VCaP (cell line): ENCODE results near the gene TWIST1.

ENCODE experiments used
- H3K27ac ChIP-seq: fragments of 450-650 bp; 2 replicates; pipeline ENCODE4 v1.5.1; 2017
- TF ChIP-seq, protein P1 (sequence below): fragments of 450-650 bp; conservative IDR thresholded peaks from 2 replicates; pipeline ENCODE4 v1.5.1; 2017; ENCODE audit warnings: mild to moderate bottlenecking, moderate library complexity

TWIST1 gene

DNA sequence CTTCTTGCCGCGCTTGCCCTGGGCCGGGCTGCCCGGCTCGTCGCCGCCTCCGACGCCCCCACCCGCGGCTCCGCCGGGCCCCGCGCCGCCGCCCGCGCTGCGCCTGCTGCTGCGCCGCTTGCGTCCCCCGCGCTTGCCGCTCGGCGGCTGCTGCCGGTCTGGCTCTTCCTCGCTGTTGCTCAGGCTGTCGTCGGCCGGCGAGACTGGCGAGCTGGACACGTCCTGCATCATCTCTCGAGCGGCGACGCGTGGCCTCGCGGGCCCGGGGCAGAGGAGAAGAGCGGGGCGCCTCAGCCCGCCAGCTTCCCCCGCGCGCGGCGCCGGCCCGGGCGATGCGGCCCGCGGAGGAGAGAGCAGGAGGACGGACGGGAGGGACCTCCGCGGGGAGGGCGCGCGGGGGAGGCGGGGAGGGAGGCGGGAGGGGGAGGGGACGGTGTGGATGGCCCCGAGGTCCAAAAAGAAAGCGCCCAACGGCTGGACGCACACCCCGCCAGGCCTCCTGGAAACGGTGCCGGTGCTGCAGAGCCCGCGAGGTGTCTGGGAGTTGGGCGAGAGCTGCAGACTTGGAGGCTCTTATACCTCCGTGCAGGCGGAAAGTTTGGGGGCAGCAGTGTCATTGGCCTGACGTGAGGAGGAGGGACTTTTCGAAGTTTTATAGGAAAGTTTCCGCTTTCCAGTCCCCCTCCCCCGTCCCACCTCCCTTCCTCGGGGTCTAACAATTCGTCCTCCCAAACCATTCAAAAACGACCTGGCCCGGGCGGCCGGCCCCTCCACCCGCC is at the start of gene TWIST1:
TWIST1 (minus strand) TSS at position 546 of the 779 bp plus-strand sequence; CDS start at position 231, 315 bp downstream.
- TF ChIP-seq, protein P1, sequence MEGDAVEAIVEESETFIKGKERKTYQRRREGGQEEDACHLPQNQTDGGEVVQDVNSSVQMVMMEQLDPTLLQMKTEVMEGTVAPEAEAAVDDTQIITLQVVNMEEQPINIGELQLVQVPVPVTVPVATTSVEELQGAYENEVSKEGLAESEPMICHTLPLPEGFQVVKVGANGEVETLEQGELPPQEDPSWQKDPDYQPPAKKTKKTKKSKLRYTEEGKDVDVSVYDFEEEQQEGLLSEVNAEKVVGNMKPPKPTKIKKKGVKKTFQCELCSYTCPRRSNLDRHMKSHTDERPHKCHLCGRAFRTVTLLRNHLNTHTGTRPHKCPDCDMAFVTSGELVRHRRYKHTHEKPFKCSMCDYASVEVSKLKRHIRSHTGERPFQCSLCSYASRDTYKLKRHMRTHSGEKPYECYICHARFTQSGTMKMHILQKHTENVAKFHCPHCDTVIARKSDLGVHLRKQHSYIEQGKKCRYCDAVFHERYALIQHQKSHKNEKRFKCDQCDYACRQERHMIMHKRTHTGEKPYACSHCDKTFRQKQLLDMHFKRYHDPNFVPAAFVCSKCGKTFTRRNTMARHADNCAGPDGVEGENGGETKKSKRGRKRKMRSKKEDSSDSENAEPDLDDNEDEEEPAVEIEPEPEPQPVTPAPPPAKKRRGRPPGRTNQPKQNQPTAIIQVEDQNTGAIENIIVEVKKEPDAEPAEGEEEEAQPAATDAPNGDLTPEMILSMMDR, result no peak
- H3K27ac ChIP-seq, result no peak within 1 kb of the TSS

DNA sequence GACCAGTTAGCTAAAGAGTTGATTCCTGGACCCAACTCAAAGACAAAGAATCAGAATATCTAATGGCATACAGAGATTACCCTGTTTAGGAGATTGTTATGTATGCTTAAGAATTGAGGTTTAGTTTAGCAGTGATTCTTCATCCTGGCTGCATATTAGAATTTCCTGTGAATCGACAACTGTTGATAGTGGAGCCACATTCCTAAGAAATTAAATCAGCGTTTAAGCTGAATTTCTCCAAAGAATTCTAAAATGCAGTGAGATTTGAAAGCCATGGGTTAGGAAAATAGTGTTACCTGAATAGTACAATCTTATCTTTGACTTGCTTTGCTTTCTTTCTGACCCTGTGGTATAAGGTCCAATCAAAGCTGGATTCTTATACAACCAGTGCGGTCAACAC is 44.2 kb upstream of the TWIST1 start:
- TF ChIP-seq, protein P1, result no peak
- H3K27ac ChIP-seq, result no peak overlapping the region

DNA sequence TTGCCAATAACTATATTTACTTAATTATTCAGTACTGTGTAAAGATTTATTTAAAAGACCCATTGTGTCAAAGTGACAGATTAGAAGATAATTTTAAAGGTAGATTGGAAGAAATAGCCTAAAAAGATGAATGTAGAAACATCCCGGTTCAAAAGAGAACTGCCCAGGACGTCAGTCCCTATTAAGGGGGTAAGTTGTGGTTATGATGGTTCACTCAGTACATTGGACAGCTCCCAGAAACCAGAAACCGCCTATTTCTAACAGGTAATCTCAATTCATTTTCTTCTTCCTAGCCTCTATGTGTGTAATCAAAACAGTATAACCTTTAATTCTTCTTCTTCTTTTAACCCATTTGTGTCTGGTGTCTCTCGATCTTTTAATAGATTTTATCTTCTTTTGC is 29.3 kb upstream of the TWIST1 start:
- H3K27ac ChIP-seq, result no peak overlapping the region
- TF ChIP-seq, protein P1, result no peak

DNA sequence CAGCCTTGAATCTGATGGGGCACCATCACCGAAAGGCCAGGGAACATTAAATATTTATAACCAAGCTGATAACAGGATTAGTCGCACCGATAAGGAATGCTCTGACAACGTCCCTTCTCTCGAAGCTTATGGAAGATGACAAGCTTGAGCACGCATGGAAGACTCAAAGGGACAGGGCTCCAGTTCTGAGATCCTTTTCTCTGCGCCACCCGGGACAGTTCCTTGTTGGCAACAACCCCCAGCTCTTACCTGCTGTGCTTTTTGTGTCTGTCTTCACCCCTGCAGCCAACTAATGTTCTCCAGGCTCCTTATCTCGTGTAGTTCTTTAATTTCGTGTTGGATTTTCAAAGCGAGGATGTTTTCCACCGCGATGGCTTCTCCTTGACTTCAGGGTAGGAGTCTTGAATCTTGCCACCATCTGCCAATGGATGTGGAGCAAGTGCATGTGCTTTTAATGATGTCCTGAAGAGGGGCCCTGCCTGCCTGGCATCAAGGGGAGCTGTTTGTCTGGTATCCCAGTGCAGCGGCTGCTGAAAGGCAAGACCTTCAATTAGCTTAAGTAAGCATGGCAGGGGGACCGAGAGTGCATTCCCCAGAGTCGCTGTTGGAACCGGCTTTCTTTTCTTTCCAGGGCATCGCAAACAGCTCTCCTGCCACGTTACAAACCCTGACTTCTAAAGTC is 28.1 kb upstream of the TWIST1 start:
- TF ChIP-seq, protein P1, result no peak
- no peak overlapping the region for H3K27ac ChIP-seq

DNA sequence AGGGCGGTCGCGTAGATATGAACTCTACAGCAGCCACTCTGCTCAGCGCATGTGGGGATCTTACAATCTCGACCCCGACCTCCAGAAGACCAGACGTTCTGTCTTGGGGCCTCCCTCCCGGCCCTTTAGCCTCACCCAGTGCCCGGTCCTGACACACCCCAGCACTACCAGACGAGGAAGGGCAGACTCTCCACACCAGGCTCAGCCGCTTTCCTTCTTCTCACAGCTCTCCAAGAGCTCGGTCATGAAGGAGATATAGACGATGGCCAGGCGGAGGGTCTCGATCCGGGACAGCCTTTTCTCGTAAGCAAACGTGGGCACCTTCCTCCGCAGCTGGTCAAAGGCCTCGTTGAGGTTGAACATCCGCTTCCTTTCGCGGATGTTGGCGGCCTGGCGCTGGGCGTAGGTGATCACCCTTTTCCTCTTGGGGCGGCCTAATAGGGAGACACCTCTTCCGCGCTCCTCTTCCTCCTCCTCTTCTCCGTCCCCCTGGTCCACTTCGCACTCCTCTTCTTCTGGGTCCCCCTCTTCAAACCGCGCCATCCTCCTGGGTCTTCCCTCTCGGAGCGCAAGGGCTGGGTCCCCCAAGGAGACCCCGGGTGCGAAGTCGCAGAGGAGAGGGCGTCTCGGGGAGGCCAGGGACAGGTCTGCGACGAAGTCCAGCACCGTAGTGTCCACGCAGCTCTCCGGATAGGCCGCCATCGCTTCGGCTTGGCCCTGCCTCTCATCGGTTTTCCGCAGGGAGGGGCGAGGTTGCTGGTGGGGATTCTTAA is 27.4 kb upstream of the TWIST1 start, which contains the start of gene FERD3L:
FERD3L (minus strand) TSS at position 761 of the 773 bp plus-strand sequence; CDS start at position 702, 59 bp downstream.
- TF ChIP-seq, protein P1, result no peak
- no peak within 1 kb of the TSS for H3K27ac ChIP-seq

DNA sequence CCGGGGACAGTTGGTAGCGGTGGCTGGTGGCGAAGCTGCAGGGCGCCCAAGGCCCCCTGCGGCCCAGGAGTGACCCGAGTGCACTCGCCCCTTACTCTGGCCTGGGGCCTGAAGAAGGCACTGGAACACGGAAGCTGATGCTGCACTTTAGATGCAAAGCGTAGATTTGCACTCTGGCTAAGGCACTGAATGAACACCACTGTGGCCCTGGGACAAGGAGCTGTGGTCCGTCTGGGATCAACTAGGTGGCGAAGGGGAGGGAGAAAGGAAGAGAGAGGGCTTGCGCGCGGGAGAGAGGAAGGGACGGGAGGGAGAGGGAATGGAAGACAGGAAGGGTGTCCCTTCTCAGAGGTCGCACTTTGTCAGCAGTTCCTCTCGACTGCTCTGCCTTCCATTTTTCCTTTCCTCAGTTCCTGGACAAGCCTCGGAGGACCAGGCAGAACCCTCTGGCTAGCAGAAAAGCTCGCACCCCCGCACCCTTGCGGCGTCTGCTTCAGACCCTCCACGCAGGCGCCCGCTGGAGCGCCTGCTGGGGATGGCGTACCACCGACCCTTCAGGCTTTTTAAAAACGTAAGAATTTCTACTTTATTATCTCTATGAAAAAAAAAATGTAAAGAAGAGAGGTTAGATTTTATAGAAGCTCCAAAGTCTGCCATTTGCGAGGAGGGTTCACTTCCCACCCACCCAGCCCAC is 26.6 kb upstream of the TWIST1 start:
- H3K27ac ChIP-seq, result no peak overlapping the region
- TF ChIP-seq, protein P1, result no peak
